GM18498 (cell line): Measurements from ENCODE around the gene ZNF536.

ENCODE experiments used
- ATAC-seq: cut with Tn5 transposase; IDR thresholded peaks from one replicate; pipeline ENCODE4 v1.9.1; 2021; ENCODE audit warnings: mild to moderate bottlenecking, moderate library complexity; ENCODE audit not compliant: unreplicated experiment

Gene ZNF536

DNA sequence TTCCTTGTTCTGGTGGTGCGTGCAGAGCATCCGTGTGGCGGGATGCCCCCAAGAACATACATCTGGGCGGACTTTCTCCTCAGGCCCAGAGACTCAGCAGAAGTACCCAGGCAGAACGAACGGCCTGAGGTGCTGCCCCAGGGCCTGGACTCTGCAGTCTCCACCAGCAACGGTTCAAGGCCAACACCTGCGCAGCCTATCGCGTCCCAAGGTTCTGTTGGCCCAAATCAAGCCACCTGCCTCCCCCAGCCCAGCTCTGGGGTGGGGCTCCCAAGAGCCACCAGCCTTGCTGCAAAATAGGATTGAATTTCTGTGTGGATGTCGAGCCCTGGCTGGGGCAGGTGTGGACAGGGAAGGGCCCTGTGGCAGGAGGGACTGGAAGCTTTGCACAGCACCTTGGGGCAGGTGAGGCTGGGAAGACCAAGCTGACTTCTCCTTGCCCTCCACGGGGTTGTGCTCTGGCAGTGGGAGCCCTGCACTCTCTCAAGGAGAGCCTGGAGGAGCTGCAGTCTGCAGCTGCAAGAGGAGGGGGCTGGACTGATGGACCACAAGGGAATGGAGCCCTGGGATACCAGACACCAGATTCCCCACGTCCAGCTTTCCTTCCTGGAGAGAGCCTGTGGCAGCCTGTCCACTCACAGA, 146.9 kb downstream of the ZNF536 start:
- no peak for ATAC-seq

- ATAC-seq: no peak
Observed at GRCh38 chr19:30519607-30520205, 147.5 kb downstream of the ZNF536 start.

DNA sequence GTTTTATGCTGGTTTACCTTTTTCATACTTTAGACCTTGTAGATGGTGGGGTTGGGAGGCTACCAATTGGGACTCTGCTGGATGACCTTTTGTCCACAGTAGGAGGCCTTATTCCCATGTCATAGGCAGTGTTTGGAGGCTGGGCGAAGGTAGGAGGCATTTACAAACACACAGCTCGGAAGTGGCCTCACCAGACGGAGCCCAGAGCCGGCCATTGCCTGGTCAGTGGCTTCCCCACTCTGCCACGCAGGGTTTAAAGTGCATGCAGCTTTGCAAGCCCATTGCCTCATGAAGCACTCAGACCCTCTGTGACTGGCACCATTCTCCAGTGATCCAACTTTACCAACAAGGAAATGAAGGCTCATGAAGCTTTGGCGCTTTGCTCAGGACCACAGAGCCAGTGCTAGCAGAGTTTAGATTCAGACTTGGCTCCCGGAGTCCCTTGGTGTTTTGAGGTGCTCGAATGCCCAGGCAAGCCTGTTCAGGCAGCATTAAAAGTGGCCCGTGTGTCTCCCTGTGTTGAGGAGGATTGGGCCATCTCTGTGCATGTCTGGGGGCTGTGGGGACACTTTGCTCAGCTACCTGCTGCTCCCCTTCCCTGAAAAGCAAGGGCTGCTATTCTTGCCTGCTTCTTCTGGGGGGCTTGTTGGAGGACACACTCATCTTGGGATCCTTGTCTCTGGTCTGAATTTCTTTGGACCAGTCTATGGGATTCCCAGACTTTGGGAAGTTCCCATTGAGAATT, 148.7 kb downstream of the ZNF536 start:
- no peak for ATAC-seq

GRCh38 chr19:30521937-30522336, 149.8 kb downstream of the ZNF536 start:
- no peak for ATAC-seq

GRCh38 chr19:30522341-30522740, 150.2 kb downstream of the ZNF536 start:
- no peak for ATAC-seq

DNA sequence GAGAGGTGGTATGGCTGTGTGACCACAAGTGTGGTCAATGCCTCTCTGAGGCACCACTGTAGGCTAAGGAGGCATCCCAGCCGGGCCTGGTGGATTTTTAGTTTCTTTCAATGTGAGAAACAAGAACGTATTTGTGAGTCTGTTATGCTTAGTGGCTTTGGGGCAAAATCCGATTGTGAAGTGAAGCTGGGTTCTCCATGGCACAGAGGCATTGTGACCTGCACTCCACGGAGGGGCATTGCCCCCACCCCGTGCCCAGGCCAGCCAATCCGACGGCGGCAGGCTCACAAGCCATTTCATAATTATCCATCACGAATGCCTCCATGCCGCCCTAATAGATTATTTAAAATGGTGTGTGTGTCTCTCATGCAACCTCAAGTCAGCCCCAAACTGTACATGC, 151.6 kb downstream of the ZNF536 start:
- ATAC-seq: no peak

DNA sequence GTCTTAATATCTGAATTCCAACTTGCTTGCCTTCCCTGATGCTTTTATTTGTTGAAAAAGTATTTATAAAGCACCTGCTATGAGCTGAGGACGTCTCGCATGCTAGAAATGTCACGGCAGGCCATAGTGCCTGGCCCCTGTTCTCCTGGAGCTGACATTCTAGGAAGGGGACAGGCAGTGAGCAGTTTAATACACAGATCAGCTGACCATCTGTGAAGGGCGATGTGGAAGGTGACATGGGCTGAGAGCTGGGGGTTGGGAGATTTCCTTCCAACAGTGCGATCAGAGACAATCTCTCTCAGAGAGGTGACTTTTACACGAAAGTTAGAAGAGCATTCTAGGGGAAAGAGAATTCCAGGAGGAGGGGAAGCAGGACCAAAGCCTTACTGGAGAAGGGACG, 153.2 kb downstream of the ZNF536 start:
- no peak for ATAC-seq

DNA sequence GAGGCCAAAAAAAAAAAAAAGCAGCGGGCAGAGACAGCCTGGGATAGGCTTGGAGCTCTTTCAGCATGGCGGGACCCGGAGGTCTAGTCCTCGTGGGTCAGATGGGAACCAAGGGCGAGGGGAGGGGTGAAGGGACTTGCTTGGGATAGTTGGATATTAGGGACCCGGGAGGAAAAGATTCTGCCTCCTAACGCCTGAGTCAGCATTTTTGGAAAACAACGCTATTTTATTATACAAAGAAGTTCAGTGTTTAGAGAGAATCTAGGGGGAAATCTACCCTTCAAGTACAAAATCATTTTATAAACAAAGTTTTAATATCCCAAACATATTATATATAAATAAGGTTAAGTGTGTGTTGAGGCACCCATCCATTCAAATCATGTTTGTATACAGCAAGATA, 156.7 kb downstream of the ZNF536 start:
- no peak for ATAC-seq

DNA sequence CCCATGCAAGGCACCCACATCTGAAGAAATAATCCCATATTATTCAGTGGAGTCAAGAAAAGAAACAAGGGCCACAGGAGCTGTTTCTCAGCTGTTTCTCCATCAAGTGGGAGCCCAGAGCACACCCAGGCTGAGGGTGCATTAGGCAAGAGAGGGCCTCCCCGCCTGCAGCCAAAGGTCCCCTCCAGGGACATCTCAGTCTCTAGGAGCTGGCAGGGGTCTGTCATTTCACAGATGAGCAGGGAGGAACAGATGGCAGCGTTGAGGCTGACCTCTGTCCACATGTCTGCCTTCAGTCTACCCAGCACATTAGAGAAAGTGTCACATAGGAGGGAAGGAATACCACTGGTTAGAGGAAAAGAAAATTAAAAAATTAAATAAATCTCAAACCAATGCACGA, 157.7 kb downstream of the ZNF536 start:
- ATAC-seq: no peak

GRCh38 chr19:30530751-30531150, 158.6 kb downstream of the ZNF536 start:
- no peak for ATAC-seq

DNA sequence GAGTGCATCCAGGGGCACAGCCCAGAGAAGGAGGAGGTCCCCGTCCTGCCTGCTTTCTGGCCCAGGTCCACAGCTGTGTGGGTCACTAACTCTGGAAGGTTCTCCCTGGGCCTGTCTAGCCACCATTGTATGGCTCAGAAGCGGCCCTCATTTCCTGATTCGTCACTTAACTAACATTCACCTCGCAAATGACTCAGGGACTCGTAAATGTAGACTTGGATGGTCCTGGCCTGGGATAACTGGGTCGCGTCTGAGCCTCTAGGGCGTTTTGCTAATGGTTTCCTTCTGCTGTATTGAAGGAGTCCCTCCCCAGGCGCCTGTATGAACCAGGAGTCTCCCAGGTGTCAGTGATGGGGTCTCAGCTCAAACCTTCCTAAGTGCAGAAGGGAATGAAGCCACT, 162.8 kb downstream of the ZNF536 start:
- ATAC-seq: no peak

DNA sequence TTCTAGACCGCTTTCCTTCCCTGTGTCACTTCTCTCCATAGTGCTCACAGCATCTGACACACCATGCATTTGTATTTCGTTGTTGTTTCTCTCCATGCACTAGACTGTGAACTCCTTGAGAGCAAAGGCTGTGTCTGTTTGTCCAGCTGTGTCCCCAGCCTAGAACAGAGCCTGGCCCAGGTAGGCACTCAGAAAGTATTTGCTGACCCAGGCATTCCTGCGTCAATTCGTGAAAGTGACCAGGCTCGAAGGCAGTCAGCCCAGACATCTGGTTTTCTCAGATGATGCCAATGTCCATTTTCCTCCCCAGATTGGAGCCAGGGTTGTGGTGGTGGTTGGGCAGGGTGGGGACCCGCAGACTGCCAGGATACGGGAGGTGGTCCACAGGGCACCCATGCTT, 164.8 kb downstream of the ZNF536 start:
- no peak for ATAC-seq

DNA sequence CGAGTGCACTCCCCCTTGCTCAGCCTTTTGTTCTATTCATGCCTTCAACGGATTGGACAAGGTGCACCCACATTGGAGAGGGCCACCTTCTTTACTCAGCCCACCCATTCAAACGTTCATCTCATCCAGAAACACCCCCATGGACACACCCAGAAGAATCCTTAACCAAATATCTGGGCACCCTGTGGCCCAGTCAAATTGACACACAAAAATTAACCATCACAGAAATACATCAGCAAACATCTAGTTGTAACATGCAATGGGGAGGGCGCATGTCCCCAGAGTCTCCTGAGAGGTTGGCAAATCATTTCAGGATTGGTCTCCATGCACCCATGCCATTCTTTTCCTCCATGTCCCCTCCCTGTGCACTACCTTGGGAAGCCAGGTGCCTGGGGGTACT, 167.1 kb downstream of the ZNF536 start:
- ATAC-seq: no peak

GRCh38 chr19:30539981-30540380, 167.8 kb downstream of the ZNF536 start:
- no peak for ATAC-seq

DNA sequence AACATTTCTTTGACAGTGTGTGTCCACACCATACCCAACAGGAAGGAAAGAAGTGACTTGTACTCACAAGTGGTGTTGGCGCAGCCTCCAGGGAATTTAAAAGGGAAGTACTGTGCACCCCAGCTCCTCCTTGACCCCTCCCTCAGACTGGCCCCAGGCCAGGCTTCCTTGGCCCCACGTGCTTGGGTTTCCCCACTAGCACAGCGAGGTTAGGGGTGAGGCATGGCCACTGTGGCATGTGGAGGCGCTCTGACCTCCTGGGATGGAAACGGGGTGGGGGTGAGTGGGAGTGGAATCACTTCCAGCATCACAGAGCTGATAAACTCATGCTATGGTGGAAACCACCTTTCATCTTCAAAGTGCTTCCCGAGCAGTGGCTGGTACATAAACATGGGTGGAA, 168.6 kb downstream of the ZNF536 start:
- ATAC-seq: no peak

GRCh38 chr19:30541575-30541974, 169.4 kb downstream of the ZNF536 start:
- ATAC-seq: no peak

DNA sequence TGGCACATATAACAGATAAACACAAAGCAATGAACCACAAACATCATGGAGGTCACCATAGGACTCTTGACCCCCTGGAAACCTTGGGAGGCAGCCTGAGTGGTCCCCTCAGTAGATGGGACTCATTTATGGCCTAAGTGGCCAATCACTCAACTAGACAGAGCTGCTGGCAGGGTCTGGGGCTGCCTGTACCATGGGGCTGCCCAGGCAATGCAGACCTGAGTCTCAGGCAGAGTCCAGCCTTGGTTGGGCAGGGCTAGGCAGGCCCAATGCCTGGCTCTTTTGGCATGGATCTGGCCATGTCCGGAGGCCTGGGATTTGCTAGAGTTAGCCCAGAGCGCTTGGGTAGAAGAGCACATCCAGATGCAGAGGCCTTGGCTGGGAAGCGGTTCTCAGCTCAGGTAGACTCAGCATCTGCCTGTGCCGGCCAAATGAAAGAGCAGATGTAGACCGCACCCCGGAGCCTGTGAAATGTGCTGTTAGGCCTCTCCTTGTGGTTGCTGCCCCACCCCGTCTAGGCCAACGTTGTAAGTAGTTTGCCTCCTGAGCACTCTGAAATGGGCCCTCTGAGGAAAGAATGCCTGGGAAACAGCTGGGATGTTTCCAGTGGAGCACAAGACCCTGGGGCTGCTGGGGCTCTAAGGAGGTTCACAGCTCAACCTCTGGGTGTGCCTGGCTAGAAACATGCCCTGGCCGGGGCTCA, 171.2 kb downstream of the ZNF536 start:
- no peak for ATAC-seq

GRCh38 chr19:30545752-30546151, 173.6 kb downstream of the ZNF536 start:
- ATAC-seq: no peak

DNA sequence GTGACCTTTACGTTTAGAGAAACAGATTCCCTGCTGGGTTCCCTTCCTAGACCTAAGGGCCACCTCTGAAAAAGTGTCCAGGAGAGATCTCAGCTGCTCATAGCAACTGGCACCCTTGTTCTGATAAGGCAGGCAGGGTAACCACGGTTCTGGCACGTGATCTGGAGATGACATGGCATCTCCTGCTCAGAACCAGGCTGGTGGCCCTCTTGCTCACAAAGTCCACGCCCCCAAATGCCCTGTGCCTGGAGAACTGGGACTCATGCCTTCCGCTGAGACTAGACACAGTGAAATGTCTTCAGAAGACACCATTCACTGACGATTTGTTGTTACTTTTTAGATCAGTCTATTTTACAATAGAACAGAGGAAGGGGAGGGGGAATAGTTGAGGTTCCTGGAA, 174.1 kb downstream of the ZNF536 start:
- ATAC-seq: no peak

DNA sequence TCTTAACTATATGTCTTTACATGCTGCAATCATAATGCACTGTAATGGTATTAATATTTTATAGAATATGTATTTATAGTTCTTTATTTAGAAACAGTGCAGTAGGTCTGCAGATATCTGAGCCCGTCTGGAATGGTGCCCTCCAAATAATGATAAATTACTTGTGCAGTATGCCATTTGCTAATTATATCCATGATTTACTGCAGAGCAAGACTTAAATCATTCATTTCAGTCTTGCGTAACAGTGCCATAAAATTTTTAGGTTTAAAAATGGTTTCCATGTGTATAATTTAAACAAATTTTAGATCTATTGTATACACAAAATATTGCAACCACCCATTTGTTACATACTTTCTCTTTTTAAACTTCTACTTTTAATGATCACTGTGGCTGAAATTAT, 175.1 kb downstream of the ZNF536 start:
- no peak for ATAC-seq

GRCh38 chr19:30549151-30549550, 177.0 kb downstream of the ZNF536 start:
- ATAC-seq: no peak

GRCh38 chr19:30551271-30551670, 179.1 kb downstream of the ZNF536 start:
- no peak for ATAC-seq
